NCI-H2196 (cell line): ENCODE measurements around the gene COMMD10.
"Not testable (repeated sequence)": the region's sequence is repeated elsewhere in the genome, so short reads cannot be mapped to it uniquely, and the experiment has no call there.

Experiments used
- DNase-seq: peaks from one replicate; lab custom pipeline; 2025; ENCODE audit not compliant: unreplicated experiment; lab: John Stamatoyannopoulos, UW

The COMMD10 gene

GRCh38 chr5:116091416-116091815 lies 6.6 kb downstream of the COMMD10 start:
- DNase-seq: no peak

DNA sequence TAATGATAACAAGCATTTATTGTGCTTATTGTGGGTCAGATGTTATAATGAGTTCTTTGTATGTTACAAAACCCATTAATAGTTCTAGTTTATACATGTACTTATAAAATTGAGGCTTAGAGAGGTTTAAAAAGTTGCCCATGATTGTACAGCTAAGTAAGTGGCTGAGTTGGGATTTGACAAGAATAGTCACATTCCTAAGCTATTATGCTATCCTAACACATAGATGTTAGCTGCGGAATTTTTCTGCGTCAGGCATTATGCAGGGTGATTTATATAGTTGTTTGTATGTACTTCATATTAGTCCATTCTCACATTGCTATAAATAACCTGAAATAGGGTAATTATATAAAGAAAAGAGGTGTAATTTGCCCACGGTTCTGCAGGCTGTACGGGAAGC lies 12.5 kb downstream of the COMMD10 start:
- no peak for DNase-seq

- no peak for DNase-seq
Measured at GRCh38 chr5:116098998-116099397, 14.2 kb downstream of the COMMD10 start.

GRCh38 chr5:116104941-116105340 lies 20.1 kb downstream of the COMMD10 start:
- DNase-seq: not testable (repeated sequence)

DNA sequence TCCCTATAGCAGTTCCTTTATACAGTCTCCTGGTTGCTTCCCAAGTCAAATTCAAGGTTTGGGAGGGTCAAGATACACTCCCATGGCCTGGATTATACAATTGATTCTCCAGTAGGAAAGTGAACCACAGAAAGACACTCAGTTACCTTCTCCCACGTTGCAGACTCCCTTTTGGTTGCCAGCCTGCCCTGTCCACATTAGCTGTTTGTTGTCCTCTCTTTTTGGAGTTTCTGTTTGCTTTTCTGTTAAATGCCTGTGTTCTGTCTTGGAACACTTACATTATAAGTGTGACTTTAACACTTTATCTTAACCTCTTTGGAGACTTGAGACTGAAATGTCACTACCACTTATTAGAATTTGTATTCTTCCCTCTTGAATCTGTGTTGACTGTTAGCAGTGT lies 30.3 kb downstream of the COMMD10 start:
- no peak for DNase-seq

GRCh38 chr5:116130471-116130870 lies 45.6 kb downstream of the COMMD10 start:
- DNase-seq: no peak

DNA sequence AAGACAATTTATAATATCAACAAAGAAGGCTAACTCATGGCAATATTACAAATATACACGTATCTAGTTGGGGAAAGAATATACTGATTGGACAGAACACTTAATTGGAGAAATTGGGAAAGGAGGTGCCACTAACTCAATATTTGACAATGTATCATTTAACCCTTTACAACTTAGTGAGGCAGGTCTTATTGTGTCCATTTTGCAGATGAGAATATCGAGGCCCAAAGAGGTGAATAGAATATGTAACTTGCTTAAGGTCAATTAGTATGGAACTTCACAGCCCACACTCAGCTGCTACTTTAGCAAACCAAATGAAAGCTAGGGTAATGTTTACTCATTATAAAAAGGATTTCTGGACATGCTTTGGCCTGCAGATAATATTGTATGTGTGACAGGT lies 46.2 kb downstream of the COMMD10 start:
- no peak for DNase-seq

- DNase-seq: no peak
Measured at GRCh38 chr5:116133281-116133680, 48.5 kb downstream of the COMMD10 start.

DNA sequence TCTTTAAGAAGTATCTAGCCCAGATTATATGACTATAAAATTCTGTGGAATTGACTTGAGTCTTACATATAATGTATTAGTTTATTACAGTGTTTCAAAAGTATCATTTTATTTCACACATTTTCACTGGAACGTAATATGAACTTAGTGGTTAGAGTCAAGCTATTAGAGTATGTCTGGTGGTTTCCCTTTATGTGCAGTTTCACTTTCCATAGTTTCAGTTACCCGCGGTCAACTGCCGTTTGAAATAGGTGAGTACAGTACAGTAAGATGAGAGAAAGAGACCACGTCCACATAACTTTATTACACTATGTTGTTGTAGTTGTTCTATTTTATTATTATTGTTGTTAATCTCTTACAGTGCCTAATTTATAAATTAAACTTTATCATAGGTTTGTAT lies 50.5 kb downstream of the COMMD10 start:
- DNase-seq: no peak

DNA sequence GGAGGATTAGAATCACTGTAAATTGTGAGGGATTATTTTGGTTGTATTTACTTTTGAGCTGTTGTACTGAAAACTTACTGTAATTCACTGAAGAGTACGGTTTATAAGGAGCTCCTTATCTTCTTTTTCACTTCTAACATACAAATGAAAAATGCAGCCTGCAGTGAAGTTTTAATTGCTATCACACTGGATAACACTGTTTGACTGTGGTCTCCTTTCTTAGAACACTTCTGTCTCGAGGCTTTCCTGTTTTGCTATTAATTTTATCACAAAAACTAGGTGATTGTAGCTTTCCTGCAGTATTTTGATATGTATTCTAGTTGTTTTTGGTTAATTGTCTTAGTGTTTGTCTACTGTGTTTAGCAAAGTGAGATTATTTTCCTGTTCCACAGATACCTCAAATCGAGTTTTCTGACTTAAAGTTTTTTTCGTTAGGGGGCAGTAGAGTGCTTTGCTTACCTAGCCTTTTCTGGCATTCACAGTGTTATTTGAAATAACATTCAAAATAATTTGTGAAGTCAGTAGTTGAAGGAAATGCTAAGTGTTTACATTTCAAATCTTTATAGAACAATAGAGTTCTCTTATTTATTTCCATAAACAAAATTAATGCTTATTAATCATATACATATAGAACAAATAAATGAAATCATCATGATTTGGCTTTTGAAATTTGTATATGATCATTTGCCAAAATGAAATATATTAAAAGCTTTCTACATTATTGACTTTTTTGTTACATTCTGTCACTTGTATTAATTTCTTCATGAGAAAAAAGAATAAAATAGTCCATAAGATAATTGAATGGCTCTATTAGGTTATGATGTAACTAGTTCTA lies 52.9 kb downstream of the COMMD10 start:
- peak; percentile 70 for DNase-seq

GRCh38 chr5:116142495-116142894 lies 57.7 kb downstream of the COMMD10 start:
- no peak for DNase-seq

GRCh38 chr5:116144103-116144502 lies 59.3 kb downstream of the COMMD10 start:
- no peak for DNase-seq

DNA sequence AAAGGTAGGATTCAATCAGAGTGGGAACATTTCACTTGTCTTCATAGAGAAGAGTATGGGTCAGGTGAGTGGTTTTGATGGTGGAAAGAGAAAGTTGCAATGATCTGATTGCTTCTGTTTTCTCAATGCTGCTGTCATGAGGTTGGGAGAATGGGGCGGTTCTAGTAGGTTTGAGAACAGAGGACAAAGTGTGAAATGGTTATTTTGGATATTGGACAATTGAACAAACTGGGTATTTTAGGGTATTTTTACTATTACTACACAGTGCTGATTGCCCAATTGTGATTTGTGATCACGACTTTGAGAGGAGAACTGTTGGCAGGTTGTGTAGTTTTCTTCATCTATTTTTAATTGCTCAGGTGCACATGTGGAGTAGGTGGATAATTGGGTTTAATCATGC lies 60.2 kb downstream of the COMMD10 start:
- no peak for DNase-seq

DNA sequence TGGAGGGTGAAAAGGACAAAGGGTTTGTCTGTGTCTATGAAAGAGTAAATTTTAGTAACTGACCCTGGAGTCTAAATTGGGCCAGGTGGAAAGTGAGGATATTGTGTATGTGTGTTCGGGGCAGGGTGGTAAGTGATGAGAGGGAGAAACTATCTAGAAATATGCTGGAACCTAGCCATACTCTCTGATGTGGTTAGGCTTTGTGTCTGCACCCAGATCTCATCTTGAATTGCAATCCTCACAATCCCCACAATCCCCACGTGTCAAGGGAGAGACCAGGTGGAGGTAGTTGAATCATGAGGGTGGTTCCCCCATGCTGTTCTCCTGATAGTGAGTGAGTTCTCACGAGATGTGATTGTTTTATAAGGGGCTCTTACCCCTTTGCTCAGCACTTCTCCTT lies 60.6 kb downstream of the COMMD10 start:
- no peak for DNase-seq

- no peak for DNase-seq
Measured at GRCh38 chr5:116152169-116152568, 67.3 kb downstream of the COMMD10 start.

DNA sequence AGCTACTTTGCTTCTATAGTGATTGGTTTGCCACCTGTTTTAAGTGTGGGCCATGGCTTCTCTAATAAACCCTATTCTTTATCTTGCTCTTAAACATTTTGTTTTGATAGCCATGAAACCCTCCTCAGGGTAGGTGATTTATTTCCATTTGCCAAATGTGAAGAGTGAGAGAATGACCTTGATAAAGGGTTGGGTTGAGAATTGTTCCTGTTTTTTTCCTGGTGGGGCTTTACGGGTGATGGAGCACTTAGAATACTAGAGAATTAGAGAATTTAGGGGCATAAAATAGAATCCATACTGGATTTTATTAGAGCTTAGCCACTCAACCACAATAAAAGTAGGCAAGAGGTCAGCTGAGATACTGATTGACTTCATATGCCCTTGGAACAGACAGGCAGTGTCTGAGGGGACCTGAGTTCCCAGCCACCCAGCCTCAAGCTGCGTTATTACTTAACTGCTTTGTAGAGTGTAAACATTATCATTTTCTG lies 68.9 kb downstream of the COMMD10 start:
- DNase-seq: no peak

- no peak for DNase-seq
Measured at GRCh38 chr5:116154252-116154651, 69.4 kb downstream of the COMMD10 start.

DNA sequence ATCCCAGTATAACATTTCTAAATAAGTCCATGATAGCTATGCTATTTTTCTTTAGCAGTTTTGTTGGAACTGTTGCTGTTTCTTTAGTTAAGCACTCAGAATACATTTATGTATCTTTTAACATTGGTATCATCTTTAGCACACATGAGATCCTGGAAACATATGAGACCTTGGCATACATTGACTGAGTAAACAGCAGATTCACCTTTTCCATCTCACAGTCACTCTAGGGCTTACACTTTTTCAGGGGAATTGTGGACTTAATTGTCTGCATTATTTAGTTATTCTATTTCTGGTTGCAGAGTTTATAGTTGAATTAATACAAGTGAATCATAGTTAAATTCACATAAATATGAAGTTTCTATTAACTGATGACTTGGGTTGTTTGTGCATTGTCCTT lies 70.1 kb downstream of the COMMD10 start:
- DNase-seq: no peak

- DNase-seq: no peak
Measured at GRCh38 chr5:116157902-116158301, 73.1 kb downstream of the COMMD10 start.

GRCh38 chr5:116159006-116159405 lies 74.2 kb downstream of the COMMD10 start:
- no peak for DNase-seq

- DNase-seq: no peak
Measured at GRCh38 chr5:116174111-116174510, 89.3 kb downstream of the COMMD10 start.

DNA sequence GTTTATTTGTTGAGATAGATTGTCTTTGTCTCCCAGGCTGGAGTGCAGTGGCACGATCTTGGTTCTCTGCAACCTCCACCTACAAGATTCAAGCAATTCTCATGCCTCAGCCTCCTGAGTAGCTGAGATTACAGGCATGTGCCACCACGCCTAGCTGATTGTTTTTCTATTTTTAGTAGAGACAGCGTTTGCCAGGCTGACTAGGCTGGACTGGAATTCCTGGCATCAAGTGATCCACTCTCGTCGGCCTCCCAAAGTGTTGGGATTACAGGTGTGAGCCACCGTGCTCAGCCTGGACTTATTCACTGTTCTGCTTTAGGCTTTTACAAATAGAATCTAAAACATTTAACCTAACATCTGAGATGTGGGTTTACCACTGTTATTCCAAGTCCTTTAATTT lies 91.3 kb downstream of the COMMD10 start:
- DNase-seq: no peak

DNA sequence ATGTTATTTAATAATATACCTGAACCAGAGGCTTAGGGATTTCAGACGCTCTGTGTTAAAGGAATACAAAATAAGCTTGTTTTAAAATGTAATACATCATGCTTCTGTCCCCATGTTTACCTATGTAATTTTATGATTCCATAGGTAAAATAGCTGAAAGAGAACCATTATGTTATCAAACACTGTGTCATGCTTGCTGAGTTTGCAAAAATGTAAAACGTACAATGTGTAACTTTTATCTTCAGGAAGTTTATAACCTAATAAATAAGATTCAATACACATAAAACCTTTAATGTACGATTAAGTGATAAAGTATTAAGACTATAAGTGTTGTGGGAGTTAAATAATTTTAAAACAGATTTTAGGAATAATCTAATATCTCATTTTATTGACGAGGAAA lies 94.1 kb downstream of the COMMD10 start:
- DNase-seq: no peak
